ENCODE measurements around the gene GPR42.
"Not testable (repeated sequence)": the region's sequence is repeated elsewhere in the genome, so short reads cannot be mapped to it uniquely, and the experiment has no call there.

Gene GPR42

DNA sequence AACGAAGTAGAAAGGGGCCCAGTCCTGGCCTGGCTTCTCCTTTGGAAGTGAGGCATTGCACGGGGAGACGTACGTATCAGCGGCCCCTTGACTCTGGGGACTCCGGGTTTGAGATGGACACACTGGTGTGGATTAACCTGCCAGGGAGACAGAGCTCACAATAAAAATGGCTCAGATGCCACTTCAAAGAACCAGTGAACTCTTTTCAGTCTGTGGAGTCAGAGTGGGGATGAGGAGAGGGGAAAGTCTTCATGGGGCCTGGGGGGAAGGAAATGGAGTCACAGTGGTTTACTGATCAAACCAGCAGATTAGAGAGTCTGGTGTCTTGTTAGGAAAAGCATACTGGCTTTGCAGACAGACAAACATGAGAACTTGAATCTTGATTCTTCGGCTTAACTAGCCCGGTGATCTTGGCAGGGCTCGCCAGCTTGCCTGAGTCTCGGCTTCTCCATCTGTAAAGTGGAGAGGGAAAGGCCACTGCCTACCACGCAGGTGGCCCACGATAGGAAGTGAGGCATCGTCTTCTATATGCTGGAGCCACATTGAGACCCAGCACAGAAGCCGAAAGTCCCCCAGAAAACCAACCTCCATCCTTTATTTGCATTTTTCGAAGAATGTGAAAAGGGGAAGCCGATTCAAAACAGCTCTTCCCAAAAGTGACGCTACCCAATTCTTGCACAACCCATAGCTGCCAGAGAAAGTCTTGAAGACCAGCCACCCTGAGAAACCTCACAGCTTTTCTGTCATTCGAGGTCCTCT is 23.5 kb upstream of the GPR42 start, which contains the start of gene FFAR1:
TSS of gene FFAR1 (plus strand) at position 732 of the 759 bp plus-strand sequence. CDS start 3,650 bp downstream, outside the sequence.
- DNase-seq, result peak in 3 of 5 experiments; percentile 30 to 70 (median 44)

DNA sequence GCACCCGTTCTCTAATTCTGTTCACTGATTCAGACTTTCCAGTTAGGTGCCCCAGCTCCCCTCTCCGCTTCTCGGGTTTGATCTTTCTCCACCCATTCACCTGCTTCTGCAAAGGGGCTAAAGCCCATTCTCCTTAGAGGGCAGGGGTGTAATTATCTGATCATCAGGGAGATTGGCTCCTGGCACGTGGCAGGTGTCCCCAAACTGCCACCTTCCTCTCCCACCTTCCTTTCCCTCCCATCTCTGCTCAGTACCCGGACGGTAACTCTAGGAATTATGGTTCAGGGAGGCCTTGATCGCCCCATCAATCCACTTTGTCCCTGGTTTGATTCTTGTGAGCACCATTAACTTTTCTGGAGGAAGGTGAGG is 23.0 kb upstream of the GPR42 start:
- no peak for DNase-seq

DNA sequence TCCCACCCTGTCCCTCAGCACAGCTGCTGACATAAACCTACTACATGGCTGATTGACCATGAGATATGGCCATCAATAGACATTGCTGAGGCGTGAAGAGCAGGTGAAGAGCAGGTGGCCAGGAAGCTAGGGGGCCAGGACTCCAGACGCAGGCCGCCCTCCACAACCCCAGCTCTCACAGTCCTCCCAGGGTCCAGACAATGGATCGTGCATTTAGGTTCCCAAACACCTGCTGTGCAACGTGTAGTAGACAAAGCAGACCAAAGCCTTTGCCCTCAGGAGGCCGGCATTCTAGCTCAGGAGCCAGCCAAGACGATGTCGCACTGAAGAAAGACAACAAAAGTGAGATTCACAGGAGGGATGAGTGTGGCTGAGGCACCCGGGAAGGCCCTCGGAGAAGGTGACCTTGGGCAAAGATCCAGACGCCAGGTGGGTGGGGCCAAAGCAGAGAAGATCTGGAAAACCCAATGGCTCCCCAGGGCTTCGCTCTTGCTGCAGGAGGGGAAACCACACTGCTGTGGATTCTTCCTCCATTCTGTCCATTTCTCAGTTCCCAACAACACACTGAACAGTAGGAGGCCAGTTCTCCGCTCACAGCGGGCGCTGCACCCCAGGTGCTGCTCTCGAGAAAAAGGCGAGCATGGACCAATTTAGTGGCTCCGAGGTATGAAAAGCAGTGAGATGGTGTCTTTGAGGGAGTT is 21.8 kb upstream of the GPR42 start:
- DNase-seq, result no peak

DNA sequence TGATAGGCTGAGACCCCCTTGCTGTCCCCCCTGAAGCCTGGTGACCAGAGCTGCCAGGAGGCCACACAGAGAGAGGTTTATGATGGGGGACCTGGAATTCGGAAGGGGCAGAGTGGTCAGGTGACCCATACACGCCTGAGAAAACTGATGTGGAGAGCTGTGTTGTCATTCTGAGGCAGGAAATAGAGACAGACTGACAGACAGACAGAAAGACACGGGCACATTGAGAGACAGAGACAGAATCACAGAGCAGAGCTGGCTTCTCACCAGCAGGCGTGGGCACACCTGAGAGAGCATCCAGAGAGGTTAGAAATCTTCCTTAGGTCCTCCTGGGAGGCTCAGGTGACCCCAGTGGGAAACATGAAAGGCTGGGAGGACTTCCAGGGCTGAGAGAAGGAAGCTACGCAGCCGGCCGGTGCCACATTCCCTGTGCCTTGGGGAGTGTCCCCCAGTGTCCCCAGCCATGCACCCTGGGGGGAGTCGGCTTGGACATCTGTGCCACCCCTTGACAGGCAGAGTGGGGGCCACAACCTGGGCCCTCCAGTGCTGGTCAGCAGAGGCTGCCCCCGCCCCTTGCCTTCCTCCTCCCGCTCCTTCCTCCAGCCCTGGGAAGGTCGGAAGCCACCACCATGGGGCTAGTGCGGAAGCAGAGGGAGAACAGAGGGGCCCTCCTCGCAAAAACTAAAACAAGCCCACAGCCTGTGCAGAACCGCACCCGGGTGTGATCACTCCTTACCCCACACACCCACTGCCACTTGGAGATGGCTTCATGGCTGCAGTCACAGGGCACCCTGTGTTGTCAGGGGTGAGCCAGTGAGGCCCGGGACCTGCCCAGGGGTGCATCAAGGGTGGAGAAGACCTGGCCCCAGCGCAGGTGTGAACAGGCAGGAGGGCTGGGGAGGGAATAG is 21.0 kb upstream of the GPR42 start:
- no peak for DNase-seq

DNA sequence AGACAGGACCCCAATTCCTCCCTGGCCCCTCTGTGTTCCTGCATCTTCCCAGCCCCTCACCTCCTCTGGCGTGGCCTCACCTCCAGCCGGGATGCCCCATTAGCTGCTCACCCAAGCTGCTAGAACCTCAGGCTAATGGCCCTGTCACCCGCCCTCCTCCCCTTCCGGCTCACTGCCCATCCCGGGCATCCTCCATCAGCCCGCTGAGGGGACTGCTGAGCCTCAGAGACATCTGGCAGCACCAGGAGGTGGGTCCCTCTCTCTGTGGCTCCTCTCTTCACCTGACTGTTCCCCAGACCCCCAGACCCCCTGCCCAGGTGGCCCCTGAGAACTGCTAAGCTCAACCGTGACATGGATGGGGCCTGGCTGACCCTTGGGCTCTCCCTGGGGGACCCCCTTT is 20.3 kb upstream of the GPR42 start:
- DNase-seq, result no peak

DNA sequence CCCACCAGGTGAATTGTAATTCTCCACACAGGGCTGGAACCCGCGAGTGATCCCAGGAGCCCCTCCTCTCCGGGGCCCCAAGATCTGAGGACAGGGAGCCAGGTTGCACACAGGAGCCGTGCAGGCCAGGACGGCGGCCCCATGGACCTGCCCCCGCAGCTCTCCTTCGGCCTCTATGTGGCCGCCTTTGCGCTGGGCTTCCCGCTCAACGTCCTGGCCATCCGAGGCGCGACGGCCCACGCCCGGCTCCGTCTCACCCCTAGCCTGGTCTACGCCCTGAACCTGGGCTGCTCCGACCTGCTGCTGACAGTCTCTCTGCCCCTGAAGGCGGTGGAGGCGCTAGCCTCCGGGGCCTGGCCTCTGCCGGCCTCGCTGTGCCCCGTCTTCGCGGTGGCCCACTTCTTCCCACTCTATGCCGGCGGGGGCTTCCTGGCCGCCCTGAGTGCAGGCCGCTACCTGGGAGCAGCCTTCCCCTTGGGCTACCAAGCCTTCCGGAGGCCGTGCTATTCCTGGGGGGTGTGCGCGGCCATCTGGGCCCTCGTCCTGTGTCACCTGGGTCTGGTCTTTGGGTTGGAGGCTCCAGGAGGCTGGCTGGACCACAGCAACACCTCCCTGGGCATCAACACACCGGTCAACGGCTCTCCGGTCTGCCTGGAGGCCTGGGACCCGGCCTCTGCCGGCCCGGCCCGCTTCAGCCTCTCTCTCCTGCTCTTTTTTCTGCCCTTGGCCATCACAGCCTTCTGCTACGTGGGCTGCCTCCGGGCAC is 19.3 kb upstream of the GPR42 start:
- DNase-seq, result no peak

DNA sequence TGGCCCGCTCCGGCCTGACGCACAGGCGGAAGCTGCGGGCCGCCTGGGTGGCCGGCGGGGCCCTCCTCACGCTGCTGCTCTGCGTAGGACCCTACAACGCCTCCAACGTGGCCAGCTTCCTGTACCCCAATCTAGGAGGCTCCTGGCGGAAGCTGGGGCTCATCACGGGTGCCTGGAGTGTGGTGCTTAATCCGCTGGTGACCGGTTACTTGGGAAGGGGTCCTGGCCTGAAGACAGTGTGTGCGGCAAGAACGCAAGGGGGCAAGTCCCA is 18.8 kb upstream of the GPR42 start:
- DNase-seq, result no peak

DNA sequence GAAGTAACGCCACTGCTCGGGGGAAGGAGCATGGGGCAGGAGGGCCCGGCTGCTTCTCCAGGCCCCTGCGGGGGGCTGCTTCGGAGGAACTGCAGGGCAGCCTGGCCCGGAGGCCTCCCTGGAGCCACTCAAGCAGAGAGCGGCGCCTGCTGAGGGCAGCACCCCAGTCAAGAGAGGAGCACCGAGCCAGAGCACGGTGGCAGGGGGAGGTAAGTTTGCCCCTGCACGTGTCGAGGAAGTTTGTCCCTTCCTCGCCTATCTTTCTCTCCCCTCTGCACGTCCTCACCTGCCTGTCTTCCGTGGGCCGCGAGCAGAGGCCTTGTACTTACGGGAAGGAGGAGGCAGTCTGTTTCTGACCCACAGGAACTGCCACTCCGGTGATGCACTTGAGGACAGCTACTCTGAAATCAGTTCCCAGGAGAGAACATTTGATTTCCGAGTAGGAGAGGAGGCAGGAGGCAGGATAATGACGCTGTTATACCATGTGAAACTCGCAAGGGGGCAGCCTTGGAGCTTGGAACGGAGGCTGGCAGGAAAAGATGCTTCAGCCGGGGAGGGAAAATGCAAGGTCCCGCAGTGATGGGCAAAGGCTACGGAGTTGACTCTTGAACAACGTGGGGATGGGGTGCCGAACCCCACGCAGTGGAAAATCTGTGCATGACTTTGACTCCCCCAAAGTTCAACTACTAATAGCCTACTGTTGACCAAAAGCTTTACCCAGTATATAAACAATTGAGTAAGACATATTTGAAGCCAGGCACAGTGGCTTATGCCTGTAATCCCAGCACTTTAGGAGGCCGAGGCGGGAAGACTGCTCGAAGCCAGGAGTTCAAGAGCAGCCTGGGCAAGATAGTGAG is 18.2 kb upstream of the GPR42 start:
- DNase-seq, result peak; percentile 34 to 71 (median 50)

DNA sequence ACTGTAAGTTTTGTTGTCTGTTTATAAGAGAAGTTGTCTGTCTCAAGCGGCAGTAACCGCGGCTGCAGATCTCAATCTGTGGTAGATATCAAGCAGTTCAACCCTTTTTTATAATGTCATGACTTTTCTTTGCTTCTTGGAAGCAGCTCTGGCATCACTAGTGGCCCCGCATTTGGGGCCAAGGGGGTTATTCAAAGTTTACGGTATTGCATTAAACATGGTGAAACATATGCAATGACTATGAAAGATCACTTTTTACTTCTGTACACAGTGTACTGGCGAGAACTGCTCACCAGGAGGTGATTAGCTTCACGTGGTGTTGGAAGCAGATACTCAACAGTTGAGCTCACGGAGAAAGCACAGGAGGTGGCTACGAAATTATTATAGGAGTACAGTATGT is 17.2 kb upstream of the GPR42 start:
- peak in 1 of 5 experiments; percentile 25 for DNase-seq

DNA sequence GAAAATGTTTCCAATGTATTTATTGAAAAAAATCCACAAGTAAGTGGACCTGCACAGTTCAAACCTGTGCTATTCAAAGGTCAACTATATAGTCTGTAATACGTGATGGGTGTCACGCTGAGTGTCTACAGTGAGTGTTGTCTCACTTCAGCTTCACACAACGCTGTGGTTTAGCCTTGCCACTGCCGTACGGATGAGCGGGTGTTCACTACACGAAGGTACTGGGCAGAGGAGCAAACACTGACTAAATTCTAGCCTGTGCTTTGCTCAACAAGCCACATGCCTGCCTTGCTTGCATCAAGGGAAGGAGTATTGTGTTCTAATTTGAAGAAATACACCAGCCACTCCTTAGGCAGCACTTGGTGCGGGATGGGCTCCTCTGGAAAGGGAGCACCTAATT is 16.0 kb upstream of the GPR42 start:
- DNase-seq, result peak in 1 of 5 experiments; percentile 45

DNA sequence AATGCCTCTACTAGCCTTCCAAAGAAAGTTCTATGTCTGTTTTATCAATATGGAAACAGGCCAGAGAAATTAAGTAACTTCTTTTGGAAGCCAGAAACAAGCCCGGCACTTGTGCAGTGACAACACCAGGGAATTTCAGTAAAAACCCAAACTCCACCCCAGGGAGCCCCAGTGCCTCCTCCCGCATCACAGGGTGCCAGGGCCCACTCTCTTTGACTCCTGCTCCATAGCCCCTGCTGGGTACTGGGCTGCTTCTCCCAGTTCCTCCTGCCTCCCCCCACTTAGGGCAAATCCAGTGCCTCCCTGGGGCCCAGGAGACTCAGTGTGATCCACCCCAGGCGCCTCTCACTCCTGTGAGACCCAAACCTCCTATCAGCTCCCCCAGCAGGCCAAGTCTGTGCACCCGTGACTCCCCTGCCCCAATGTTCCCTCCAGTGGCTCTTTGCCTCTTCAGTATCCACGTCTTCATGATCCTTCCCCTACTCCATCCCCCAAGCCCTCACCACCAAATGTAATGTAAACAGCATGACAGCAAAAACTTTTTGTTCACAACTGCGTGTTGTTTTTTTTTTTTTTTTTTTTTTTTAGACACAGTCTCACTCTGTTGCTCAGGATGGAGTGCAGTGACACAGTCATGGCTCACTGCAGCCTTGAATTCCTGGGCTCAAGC is 14.9 kb upstream of the GPR42 start:
- DNase-seq, result no peak

DNA sequence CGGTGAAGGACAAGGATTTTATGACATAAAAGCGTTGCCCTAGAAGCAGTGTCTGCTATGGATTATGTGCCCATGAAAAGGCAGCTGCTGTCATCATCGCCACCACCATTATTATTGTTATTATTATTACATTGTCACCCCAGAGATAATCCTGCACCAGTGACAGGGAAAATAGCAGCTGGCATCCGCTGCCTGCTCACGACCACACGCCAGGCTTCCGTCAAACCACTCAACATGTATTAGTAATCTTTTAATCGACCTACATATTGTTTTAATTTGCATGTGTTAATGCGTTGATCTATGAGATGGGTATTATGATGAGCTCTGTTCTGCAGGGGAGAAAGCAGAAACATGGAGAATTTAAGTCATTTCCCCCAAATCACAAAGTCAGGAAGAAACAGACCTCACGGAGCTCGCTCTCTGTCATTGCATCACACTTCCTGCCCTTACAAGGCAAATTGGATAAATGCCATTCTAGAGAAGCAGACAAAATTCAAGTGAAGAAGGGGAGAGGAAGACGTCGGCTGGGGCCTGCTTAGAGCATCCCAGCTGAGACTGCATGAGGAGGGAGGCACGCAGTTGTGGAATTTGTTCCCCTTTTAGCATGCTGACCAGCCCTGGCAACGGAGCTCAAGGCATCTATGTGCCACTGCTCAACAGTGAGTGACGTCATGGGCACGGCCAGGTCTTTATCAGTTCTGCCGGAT is 12.8 kb upstream of the GPR42 start, which contains the start of gene FFAR3:
TSS of gene FFAR3 (plus strand) at position 594 of the 707 bp plus-strand sequence. CDS start 431 bp downstream, outside the sequence.
- DNase-seq, result peak in 1 of 5 experiments; percentile 18

DNA sequence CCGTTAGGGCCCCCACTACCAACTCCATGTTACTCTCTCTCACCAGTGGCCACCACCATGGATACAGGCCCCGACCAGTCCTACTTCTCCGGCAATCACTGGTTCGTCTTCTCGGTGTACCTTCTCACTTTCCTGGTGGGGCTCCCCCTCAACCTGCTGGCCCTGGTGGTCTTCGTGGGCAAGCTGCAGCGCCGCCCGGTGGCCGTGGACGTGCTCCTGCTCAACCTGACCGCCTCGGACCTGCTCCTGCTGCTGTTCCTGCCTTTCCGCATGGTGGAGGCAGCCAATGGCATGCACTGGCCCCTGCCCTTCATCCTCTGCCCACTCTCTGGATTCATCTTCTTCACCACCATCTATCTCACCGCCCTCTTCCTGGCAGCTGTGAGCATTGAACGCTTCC is 12.0 kb upstream of the GPR42 start:
- not testable (repeated sequence) for DNase-seq

DNA sequence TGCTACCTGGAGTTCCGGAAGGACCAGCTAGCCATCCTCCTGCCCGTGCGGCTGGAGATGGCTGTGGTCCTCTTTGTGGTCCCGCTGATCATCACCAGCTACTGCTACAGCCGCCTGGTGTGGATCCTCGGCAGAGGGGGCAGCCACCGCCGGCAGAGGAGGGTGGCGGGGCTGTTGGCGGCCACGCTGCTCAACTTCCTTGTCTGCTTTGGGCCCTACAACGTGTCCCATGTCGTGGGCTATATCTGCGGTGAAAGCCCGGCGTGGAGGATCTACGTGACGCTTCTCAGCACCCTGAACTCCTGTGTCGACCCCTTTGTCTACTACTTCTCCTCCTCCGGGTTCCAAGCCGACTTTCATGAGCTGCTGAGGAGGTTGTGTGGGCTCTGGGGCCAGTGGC is 11.5 kb upstream of the GPR42 start:
- not testable (repeated sequence) for DNase-seq

DNA sequence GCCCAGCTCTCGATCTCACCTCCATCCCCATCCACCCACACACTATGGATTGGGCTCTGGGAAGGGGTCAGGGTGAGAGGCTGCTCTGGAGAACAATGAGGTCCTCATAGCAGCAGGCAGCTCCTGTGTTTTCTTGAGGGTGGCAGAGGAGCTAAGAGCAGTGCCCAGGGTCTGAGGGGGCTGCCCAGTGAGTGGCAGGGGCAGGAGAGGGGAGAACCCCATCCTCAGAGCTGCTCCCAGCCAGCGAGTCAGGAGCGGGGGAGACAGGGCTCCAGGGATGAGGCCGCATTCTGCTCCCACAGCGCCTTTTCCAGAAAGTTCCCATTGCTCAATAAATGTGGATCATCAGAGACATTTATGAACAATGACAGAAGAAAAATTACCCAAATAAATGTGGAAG is 10.8 kb upstream of the GPR42 start:
- DNase-seq, result not testable (repeated sequence)

DNA sequence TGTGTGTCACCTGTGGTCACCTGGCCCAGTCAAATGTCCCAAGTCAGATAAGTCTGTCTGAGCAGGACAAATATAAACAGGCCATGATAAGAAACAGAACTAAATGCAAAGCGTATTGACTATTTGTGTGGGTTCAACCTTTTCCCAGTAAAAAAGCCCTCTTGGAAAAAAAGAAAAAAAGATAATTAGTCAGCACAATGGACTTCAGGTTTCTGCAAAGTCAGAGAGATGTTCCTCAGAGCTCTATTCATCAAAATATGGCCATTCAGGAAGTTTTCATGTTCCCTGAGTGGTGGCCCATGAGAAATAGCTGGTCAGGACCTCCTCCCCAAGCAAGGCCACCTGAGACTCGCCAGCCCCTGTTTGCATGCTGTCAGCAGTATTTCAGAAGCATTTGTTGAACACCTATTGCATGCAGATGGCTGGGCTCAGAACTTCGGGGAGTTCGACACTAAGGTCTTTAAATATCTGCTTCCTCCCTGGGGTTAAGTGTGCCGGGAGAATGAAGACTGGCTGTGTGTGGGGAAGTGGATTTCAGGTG is 9.9 kb upstream of the GPR42 start:
- DNase-seq, result no peak

DNA sequence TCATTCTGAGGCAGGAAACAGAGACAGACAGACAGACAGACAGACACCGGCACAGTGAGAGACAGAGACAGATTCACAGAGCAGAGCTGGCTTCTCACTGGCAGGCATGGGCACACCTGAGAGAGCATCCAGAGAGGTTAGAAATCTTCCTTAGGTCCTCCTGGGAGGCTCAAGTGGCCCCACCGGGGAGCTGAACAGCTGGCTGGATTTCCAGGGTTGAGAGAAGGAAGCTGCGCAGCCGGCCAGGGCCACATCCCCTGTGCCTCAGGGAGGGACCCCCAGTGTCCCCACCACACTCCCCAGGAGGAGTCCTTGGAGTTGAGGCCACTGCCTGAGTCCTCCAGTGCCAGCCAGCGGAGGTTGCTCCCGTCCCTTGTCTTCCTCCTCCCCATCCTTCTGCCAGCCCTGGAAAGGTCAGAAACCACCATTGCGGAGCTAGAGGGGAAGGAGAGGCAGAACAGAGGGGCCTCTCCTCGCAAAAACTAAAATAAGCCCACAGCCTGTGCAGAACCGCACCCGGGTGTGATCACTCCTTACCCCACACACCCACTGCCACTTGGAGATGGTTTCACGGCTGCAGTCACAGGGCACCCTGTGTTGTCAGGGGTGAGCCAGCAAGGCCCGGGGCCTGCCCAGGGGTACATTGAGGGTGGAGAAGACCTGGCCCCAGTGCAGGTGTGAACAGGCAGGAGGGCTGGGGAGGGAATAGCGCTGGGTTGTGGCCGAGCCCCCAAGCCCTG is 8.4 kb upstream of the GPR42 start:
- DNase-seq, result no peak

DNA sequence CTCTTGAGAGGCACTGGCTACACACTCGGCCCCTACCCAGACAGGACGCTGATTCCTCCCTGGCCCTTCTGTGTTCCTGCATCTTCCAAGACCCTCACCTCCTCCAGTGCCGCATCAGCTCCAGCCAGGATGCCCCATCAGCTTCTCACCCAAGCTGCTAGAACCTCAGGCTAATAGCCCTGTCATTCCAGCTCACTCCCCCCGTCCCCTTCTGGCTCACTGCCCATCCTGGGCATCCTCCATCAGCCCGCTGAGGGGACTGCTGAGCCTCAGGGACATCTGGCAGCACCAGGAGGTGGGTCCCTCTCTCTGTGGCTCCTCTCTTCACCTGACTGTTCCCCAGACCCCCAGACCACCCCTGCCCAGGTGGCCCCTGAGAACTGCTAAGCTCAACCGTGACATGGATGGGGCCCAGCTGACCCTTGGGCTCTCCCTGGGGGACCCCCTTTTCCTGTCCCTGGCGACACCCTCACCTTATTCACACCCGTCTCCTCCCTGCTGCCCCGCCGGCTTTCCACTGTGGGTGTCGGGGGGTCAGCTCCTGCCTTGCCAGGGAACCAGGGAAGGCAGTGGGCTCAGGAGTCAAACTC is 7.8 kb upstream of the GPR42 start:
- DNase-seq, result no peak
